Suprapubic skin (tissue), 3 donors: Measurements from ENCODE around the gene VAV2.

Source experiments
- EP300 ChIP-seq: sonication (generic); formaldehyde crosslinking; IDR thresholded peaks from one replicate; pipeline ENCODE4 v1.6.1; 2017; ENCODE audit warnings: antibody characterized with exemption
- POLR2A ChIP-seq, 2 donors: fragments of 450-650 bp; IDR thresholded peaks; one replicate each; pipeline ENCODE4 v1.6.1; 2017; ENCODE audit warnings: antibody characterized with exemption in 2 of 2, mild to moderate bottlenecking in 2 of 2, moderate library complexity in 2 of 2
- TF ChIP-seq, protein P1 (sequence below), 2 donors: fragments of 200-600 bp in 1 of 2; fragments of 450-650 bp in 1 of 2; sonication (generic) in 1 of 2; IDR thresholded peaks; one replicate each; pipeline ENCODE4 v1.5.1; 2016 to 2019; ENCODE audit warnings: antibody characterized with exemption in 2 of 2, mild to moderate bottlenecking in 1 of 2, moderate library complexity in 1 of 2

DNA sequence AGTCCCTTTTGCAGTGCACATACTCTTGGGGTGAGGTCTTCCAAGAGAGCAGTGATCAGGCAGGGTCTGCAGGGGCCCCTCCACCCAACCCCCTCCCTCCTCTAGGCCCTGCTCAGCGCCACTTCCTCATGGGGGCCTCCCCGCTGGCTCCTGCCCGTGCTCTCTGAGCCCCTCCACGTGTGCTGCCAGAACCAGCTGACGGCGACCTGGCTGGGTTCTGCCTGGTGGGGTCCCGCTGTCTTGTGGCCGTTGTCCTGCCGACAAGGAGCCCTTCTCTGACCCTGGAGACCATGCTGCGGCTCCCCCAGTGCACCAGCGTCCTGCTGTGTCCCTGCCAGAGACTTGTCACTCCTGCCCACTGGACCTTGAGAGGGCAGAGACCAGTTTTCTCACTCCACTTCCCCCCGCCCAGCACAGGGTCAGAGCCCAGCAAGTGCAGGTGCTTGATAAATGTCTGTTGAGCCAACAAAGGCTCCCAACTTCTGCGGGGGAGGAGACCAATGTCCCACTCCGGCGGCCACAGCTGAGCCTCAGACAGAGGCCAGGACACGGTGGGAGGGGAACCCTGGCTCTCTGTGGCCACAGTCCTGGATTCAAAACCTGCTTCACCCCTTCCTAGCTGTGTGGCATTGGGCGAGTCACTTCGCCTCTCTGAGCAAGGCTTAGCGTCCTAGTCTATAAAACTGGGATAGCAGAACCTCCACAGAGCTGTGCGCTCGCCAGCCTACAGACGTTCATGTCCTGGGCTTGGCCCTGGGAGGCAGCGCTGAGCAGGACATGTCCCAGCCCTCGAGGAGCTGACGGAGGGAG is 278.8 kb downstream of the VAV2 start:
- TF ChIP-seq POLR2A (IDR thresholded peaks at IDR 0.05), result no peak
- TF ChIP-seq EP300, result no peak
- TF ChIP-seq, protein P1, sequence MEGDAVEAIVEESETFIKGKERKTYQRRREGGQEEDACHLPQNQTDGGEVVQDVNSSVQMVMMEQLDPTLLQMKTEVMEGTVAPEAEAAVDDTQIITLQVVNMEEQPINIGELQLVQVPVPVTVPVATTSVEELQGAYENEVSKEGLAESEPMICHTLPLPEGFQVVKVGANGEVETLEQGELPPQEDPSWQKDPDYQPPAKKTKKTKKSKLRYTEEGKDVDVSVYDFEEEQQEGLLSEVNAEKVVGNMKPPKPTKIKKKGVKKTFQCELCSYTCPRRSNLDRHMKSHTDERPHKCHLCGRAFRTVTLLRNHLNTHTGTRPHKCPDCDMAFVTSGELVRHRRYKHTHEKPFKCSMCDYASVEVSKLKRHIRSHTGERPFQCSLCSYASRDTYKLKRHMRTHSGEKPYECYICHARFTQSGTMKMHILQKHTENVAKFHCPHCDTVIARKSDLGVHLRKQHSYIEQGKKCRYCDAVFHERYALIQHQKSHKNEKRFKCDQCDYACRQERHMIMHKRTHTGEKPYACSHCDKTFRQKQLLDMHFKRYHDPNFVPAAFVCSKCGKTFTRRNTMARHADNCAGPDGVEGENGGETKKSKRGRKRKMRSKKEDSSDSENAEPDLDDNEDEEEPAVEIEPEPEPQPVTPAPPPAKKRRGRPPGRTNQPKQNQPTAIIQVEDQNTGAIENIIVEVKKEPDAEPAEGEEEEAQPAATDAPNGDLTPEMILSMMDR (IDR thresholded peaks at IDR 0.05), result no peak
